GM21526 (cell line): ENCODE data around the gene CSF1R.
"Not testable (repeated sequence)": the region's sequence is repeated elsewhere in the genome, so short reads cannot be mapped to it uniquely, and the experiment has no call there.

Source experiments
- ATAC-seq: cut with Tn5 transposase; IDR thresholded peaks from one replicate; pipeline ENCODE4 v1.9.1; 2021; ENCODE audit warnings: moderate library complexity; ENCODE audit not compliant: unreplicated experiment, low FRiP score

The CSF1R gene

DNA sequence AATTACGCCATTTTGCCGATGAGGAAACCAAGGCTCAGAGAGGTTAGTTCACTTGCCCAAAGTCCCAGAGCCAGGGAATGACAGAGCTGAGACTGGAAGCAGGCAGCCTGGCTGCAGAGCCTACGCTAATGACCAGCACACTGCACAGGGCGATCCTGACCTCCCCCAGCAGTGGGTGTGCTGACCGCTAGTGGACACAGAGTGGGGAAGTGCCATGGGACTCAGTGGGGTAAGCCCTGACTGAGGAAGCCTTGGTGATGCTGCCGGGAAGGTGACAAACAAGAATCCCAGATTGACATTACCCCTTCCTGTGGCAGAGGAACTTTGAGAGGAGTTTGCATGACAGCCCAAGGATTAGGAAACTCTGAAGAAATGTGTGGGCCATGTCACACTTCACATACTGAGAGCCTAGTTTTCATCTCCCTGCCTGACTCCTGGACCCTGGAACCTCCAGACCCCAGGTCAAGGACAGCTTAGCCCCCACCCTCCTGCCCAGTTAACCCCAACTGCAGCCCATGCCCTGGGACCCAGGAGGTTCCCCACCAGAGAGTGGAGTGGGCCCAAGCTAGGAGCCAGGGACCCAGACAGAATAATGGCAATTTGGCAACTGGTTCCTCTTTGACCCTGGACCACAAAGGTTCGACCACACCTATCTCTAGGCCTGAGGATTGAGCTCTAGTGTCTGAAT is 19.7 kb upstream of the CSF1R start:
- no peak for ATAC-seq

GRCh38 chr5:150104550-150104870 is 18.2 kb upstream of the CSF1R start:
- no peak for ATAC-seq

GRCh38 chr5:150103678-150104549 is 17.6 kb upstream of the CSF1R start:
- no peak for ATAC-seq

DNA sequence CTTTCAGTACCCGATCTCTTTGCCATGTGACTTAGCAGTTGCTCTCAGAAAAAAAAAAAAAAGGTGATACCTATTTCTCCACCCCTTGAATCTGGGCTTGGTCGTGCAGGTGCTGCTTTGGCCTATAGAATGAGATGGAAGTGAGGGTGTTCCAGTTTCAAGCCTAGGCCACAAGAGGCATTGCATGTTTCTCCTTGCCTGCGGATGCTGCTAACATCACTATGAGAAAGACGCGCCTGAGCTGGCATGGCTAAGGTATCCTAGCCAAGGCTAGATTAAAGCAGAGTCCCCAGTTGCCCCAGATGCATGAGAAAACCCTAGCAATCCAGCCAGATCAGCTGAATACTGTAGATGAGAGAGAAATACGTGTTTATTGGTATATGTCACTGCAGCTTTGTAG is 14.7 kb upstream of the CSF1R start:
- no peak for ATAC-seq

DNA sequence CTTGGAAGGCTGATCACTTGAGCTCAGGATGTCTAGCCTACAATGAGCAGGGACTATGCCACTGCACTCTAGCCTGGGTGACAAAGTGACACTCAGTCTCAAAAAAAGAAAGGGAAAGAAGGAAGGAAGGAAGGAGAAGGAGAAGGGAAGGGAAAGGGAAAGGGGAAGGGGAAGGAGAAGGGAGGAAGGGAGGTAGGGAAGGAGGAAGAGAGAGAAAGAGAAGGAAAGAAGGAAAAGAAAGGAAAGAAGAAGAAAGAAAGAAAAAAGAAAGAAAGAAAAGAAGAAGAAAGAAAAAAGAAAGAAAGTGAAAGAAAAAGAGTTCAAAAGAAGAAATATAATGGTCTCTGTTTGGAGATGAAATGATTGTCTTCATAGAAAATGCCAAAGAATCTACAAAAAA is 10.8 kb upstream of the CSF1R start:
- ATAC-seq = no peak

DNA sequence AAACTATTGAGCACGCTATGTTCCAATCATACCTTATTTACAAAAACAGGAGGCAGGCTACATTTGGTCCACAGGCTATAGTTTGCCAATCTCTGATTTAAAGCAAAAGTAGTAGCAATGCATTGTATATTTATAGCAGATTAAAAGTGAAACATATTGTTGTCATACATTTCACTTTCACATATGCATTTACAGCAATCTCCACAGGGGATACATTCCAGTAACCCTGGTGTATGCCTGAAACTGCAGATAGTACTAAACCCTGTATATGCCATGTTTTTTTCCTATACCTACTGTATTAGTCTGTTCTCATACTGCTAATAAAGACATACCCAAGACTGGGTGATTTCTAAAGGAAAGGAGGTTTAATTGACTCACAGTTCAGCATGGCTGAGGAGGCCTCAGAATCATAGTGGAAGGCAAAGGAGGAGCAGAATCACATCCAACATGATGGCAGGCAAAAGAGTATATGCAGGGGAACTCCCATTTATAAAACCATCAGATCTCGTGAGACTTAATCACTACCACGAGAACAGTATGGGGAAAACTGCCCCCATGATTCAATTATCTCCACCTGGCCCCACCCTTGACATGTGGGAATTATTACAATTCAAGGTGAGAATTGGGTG is 5.9 kb upstream of the CSF1R start:
- peak; percentile 61 for ATAC-seq

- no peak for ATAC-seq
Measured at GRCh38 chr5:150085191-150085912, 1.0 kb downstream of the CSF1R start.

DNA sequence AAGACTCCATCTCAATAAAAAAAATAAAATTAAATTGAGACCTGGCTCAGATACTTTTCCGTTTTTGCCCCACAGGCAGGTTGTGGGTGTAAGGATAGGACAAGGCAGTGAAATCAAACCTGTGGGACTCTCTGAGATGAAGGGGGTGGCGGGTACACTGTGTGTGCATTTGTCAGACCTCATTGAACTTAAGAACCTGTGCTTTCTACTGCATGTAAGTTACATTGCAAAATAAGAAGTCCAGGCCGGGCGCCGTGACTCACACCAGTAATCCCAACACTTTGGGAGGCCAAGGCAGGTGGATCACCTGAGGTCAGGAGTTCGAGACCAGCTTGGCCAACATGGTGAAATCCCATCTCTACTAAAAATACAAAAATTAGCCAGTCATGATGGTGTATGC is 1.6 kb downstream of the CSF1R start:
- not testable (repeated sequence) for ATAC-seq

- no peak for ATAC-seq
Measured at GRCh38 chr5:150082889-150083288, 3.5 kb downstream of the CSF1R start.

- peak; percentile 10 for ATAC-seq
Measured at GRCh38 chr5:150082374-150082773, 4.0 kb downstream of the CSF1R start.

DNA sequence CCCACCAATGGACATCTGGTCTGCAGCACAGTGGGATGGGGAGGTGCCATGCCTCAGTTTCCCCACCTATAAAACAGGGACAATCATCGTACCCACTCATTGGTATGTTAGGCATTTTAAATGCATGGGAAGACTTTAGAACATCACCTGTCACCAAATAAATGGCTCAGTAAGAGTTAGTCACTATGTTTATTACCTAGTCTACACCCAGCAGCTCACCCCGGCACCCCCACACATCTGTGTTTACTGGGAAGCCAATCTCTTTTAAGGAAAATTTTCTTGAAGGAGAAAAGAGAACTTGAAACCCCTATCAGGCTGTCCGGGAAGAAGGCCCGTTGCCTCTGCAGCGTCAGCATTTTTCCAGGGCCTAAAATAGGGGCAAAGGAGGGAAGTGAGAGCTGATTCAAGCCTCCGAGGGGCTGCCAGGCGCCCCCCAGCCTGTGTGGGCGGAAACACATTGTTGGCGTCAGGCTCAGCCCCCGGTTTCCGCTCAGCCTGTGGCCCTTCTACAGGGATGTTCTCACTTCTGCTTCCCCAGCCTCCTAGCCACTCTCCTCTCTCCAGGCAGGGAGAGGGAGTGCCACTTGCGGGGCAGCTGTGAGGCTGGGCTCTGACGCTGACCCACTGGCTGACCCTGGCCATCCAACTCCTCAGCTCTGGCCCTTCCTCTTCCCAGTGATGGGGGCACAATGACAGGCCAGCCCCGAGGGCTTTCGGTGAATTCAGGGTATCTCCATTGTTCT is 4.6 kb downstream of the CSF1R start:
- peak; percentile 83 for ATAC-seq

GRCh38 chr5:150080696-150081435 is 5.5 kb downstream of the CSF1R start:
- no peak for ATAC-seq

GRCh38 chr5:150079909-150080461 is 6.4 kb downstream of the CSF1R start:
- no peak for ATAC-seq

GRCh38 chr5:150078802-150079689 is 7.3 kb downstream of the CSF1R start:
- no peak for ATAC-seq

- no peak for ATAC-seq
Measured at GRCh38 chr5:150077996-150078801, 8.2 kb downstream of the CSF1R start.

DNA sequence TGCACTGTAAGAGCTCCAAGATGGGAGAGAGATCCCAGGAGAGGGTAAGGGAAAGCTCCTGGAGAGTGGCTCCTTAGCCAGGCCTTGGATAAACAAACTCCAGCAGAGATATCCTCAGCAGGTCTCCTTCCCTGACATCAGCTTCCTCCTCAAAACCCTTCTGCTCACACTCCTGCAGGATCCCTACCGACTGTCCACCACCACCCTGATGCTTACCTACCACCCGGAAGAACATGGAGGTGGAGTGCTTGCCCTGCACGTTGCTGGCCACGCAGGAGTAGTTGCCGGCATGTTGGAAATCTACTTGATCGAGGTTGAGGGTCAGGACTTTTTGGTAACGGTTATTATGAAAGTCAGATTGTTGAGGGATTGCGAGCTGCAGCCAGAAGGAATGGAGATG is 9.3 kb downstream of the CSF1R start:
- ATAC-seq = no peak

DNA sequence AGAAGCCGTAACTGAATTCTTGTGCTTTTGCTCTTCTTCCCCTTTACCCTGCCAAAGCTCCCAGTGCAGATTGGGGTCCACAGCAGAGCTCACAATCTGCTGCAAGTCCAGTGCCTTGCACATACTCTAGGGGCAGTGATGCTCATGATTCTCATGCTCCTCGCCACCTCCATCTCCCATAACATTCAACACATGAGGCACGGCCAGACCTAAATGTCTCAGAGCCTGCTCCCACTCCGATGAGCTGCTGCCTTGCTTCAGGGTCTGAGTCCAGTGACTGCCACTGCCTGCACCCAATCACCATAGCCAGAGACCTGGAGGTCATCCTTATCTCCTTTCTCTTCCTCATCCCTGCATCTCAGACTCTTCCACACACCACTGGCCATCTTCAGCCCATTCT is 10.5 kb downstream of the CSF1R start:
- ATAC-seq = no peak

DNA sequence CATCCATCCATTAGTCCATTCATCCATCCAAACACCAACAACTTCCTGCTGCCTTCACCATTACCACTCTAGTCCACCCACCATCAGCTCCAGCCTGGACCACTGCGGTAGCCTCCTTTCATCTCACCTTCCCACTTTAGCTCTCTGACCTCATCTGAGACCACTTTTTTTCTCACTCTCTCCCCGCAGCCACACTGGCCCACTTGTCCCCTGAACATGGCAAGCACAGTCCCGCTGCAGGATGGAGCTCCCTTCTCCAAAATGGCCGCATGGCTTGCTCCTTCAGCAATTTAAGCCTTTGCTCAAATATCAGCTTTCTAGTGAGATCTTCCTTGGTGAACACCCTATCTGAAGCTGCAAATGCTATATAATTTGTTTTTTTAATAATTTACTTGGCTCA is 11.1 kb downstream of the CSF1R start:
- no peak for ATAC-seq
